DMS53 treated with DMSO at 0.1 percent for 48 hours (cell line): ENCODE measurements around the gene SAAL1.
A peak's percentile ranks its signal among the peaks of the same experiment; 100 is the strongest.

Source experiments
- DNase-seq: peaks from one replicate; lab custom pipeline; 2025; ENCODE audit not compliant: unreplicated experiment; lab: John Stamatoyannopoulos, UW

The SAAL1 gene

DNA sequence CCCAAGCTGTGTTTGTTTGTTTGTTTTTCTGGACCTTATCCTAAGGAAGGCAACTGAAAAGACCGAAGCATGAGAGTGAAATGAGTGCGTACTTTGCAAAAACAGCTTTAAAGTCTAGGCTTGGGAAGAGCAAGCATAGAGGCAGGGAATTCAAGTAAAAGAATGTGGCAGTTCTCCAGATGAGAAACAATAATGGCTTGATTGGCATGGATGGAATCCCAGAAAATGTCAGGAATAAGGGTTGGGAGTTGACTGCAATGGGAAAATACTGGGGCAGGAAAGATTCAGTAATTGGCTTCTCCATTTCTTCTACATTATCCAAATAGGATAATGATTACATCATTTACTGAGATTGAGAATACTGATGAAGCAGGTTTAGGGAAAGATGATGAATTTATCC lies 17.5 kb downstream of the SAAL1 start:
- no peak for DNase-seq

GRCh38 chr11:18081551-18081950 lies 24.3 kb downstream of the SAAL1 start:
- no peak for DNase-seq

- no peak for DNase-seq
Measured at GRCh38 chr11:18080451-18080850, 25.4 kb downstream of the SAAL1 start.

DNA sequence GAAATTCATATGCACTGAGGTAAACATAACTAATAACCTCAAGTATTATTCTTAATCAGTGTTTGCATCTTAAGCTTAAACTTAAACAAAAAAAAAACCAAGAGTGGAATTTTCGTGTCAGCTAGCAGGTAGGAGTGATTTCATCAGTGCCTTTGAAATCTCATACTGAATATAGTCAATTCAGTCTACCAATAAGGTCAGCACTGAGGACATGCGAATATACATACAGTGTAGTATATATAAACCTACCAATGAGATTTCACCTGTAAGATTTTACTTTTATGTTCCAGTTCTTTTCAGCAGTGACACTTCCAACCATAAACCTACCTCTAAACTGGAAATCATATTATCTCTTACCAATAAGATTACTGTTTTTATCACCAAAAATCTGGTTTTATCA lies 27.0 kb downstream of the SAAL1 start:
- no peak for DNase-seq

DNA sequence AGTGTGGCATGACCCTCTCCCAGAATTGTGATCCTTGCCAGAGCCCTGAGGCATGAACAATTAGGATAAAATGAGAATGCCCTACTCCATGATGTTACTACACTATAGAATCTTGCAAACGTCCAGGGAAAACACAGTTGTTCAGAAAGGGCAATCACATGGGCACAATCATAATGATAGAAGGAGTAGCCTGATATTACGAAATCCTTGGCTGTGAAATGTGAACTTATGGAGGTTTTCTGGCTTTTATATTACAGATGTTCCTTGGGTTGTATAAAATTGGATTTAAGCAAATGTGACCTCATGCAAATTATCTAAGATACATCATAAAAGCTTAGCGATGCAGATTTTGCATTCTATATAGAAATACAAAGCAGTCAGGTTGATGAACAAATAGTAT lies 30.4 kb downstream of the SAAL1 start:
- DNase-seq, result no peak

GRCh38 chr11:18071098-18071705 lies 34.7 kb downstream of the SAAL1 start:
- no peak for DNase-seq

GRCh38 chr11:18067372-18067771 lies 38.5 kb downstream of the SAAL1 start:
- no peak for DNase-seq

GRCh38 chr11:18066626-18067025 lies 39.3 kb downstream of the SAAL1 start:
- no peak for DNase-seq

GRCh38 chr11:18065572-18065971 lies 40.3 kb downstream of the SAAL1 start:
- DNase-seq, result peak; percentile 92

GRCh38 chr11:18064450-18065054 lies 41.3 kb downstream of the SAAL1 start:
- no peak for DNase-seq

GRCh38 chr11:18063862-18064434 lies 41.9 kb downstream of the SAAL1 start:
- DNase-seq, result peak; percentile 34

GRCh38 chr11:18063125-18063524 lies 42.8 kb downstream of the SAAL1 start:
- peak; percentile 61 for DNase-seq

DNA sequence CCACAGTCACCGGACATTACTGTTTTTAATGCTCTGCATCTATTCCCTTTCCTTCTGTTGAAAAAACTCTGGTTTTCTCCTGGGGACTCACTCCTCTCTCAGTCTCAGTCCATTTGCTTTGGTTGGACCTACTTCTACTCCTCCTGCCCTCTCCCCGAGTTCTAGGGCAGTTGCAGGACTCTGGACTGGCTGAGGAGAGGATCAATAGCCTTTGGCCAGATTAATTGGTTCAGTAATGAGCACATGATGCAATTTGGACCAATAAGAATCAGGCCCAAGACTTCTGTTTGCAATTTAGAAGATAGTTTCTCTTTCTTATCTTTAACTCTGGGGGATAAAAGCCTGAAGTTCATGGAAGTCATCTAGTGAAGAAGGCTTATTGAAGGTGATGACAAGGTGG lies 44.5 kb downstream of the SAAL1 start:
- no peak for DNase-seq

- peak; percentile 56 for DNase-seq
Measured at GRCh38 chr11:18056561-18057181, 49.2 kb downstream of the SAAL1 start.

DNA sequence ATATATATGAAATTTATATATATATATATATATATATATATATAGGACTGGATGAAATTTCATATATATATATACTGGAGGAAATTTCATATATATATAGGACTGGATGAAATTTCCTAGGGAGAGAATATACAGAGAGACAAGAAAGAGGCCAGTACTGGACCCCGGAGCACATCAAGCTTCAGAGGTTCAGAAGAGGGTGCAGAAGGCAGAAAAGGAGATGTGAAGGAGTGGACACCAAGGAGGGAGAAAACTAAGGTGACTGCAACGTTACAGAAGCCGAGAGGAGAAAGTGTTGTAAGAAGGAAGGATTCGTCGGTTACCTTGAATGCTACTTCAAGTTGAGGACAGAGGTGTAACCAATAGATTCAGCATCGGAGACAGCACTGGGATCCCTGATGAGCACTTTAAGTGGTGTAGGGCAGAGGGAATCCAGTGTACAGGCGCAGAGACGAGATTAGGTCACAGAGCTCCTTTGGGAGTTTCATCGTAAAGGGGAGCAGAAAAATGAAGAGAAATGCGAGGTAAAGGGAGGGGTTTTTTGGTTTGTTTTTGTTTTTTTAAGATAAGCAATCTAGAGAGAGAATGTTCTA lies 51.3 kb downstream of the SAAL1 start:
- DNase-seq, result no peak

DNA sequence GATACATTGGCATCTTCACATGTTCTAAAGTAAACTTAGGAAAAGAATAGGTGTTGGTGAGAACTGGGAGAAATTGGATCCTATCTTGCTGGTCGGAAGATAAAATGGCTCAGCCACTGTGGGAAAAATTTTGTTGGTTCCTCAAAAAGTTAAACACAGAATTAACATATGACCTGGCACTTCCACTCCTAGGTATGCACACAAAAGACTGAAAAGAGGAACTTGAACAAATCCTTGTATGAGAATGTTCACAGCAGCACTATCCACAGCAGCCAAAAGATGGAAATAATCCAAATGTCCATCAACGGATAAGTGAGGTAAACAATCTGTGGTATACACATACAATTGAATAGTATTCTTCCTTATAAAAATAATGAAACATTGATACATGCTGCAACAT lies 55.0 kb downstream of the SAAL1 start:
- DNase-seq, result no peak

GRCh38 chr11:18046116-18046777 lies 59.6 kb downstream of the SAAL1 start, which contains the start of gene TPH1:
Gene TPH1, minus strand, starts transcription at chr11:18046269. Its CDS starts 5,507 bp downstream, at chr11:18040762.
- peak; percentile 61 for DNase-seq

GRCh38 chr11:18036456-18036855 lies 69.4 kb downstream of the SAAL1 start:
- DNase-seq, result no peak
